NT2/D1 (cell line): ENCODE results near the gene NKX3-2.

Source experiments
- YY1 ChIP-seq: IDR thresholded peaks from 2 replicates; pipeline ENCODE4 v1.6.1; 2011; ENCODE audit not compliant: insufficient read length, insufficient read depth
- ZNF274 ChIP-seq: IDR thresholded peaks from 2 replicates; pipeline ENCODE4 v1.6.1; 2011; ENCODE audit warnings: mild to moderate bottlenecking, low read depth, low read length

DNA sequence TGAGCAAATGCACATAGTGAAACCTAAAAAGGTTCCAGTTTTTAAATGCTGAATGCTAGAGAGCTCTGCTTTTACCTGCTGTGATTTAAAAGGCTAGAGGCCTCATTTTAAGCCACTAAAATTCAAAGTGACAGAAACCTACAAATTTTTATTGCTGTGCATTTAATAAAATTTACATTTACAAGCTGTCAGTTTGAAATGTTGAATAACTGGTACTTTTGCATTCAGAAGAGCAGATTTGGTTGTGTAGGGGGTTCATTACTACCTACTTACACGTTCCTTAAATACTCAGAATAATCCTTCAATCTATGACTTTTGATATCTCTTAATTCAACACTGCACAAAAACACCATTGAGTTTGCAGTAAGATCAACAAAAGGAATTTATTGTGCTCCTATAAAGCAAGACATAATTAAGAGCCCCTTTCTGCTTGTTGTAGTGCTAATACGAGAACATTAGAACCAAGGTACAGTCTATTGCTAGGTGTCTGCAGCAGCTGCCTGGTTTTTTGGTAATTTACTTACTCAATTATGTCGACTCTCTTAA is 27.9 kb downstream of the NKX3-2 start:
- no peak for TF ChIP-seq ZNF274
- TF ChIP-seq YY1: no peak
